Activated T-helper 1 cell treated with anti-CD3 and anti-CD28 coated beads, Interleukin-2, amount 50 U/mL, for 16 hours (primary cell): ENCODE data around the gene RASSF3.

Experiments used
- DNase-seq, 2 donors: peaks; one replicate each; pipeline ENCODE4 v3.0.0-alpha.2; 2020; ENCODE audit warnings: low read depth in 1 of 2, low spot score in 1 of 2

Gene RASSF3

DNA sequence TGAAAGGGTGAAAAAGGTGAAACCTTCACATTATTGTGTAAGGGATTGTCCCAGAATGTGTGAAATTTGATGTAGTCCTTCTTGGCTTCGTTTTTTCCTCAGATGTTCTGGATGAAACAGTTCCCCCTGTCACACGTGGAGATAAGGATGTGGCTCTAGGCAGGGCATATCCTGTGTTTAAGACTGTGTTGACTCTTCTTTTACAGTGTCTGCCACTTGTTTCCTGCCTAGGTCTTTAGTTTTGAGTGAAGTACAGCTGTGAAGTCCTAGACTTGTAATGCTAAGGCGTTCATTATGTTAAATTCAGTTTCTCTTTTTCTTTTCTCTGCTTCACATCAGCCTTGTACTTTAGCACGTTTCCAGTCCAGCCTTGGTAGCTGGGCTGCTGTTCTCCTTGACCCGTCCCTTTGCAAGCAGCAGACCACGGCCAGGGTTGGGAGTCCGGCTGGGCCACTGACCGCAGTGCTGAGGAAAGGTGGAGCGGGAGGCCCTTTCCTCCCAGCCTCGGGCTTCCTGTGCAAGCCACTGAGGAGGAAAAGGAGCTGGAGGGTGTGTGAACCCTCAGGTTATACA is 59.1 kb downstream of the RASSF3 start:
- peak in 1 of 2 donors; percentile 12 for DNase-seq

DNA sequence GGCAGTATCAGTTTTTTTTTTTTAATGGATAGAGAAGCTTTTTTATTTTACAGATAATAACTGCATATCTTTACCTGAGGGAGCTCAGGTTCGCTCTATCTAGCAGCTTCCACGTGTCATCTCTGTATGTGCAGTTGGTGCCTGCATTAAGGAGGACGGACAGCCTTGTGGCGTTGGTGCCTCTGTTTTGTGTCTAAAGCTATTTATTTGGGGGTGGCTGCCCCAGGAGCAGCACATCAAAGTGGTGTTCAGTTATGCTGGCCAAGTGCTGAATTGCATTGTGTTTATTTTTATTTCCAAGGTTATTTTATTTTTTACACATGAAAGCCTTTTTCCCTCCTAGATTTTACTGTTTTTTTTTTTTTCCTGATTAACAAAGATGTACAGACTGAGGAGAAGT is 59.7 kb downstream of the RASSF3 start:
- DNase-seq = no peak

DNA sequence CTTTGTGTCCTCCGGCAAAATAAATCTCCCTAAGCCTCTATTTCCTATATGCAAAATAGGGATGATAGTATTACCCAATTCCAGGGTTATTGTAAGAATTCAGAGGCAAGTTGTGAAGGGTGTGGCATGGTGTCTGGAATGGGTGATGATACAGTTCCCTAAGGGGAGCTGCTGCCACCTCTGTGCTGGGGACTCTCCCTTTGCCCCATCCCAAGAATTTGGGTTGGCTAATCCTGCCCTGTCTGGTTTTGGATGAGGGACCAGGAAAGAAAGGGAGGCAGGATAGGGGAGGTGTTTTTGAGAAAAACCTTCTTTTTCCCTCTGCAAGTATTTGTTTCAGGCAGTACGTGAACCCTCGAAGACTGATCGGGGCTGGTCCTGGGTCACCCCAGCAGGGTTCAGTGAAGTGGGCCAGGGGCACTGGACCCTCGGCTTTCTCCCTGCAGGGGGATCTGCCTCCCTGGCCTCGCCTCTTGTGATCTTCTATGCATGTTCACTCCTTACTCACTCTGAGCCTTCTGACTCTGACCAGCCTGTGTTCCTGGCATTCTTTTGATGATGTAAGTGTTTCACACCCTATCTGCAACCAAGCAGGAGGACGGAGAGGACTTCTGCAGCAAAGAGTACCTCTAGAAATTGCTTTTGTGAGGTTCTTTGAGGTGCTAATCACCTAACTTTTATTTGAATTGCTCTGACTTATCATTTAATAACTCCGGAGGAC is 60.8 kb downstream of the RASSF3 start:
- DNase-seq = no peak

DNA sequence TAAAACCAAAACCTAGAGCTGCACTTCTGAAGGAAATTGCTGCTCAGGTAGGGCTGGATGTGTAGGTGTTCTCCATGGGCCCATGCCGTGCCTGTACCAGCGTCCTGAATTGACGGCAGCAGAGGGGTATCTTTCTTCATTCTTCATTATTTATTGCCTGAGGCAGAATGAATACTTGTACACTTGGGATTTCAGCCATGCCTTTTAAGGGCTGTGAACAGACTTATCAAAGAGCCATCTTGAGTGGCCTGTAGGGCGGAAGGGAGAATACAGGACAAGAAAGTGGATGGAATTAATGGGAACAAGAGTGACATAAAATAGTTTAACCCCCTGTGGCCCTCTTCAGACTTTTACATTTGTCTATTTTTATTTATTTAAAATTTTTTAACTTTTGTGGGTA is 61.4 kb downstream of the RASSF3 start:
- DNase-seq = no peak

DNA sequence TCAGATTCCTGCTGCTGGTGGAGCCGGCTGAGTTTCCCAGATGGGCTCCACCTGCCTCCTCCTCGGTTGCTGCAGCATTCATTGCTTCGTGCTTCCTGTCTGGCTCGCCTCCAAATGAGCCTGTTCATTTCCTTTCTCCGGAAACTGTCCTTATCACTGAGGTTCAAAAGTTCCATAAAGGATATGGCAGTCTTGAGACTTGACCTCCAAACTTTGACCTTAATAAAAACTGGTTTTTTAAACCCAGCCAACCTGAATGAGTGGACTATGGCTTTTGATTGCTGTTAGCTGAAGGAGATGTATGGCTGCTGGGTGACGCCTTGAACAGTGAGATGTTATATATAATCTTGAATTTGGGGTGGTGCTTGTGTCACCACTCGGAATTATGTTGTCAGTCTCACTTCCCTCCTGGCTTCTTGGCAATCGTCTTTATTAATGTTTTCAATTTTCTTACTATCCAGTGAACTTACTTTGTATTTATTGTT is 62.7 kb downstream of the RASSF3 start:
- no peak for DNase-seq

DNA sequence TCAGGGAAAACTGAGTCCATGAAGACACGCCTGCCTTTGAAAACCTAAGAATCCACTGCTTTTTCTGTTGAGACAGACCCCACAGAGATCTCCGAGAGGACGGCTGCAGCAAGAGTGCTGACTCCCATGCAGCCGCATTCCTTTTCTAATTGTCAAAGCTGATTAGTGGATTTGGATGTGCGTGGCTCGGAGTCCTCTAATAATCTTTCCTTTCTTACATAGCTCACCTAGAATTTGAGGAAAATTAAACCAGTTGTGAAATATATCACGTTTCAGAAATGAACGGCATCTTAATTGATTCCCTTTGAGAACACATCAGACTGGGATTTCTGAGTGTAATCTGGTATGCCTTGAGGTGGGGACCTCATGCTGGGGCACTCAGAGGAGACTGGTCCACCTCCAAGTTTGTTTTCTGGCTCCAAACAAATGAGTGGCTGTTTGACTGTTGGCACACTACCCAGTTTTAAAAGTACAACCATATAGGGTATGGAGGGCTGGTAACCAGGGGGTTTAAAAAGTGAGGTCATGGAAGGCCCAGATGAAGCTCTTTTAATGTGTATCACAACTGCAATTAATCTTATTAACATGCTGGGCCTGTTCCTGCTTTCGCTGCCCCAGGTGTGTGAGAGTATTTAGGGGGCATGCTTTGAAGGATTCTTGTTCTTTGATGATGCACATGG is 63.3 kb downstream of the RASSF3 start:
- no peak for DNase-seq

DNA sequence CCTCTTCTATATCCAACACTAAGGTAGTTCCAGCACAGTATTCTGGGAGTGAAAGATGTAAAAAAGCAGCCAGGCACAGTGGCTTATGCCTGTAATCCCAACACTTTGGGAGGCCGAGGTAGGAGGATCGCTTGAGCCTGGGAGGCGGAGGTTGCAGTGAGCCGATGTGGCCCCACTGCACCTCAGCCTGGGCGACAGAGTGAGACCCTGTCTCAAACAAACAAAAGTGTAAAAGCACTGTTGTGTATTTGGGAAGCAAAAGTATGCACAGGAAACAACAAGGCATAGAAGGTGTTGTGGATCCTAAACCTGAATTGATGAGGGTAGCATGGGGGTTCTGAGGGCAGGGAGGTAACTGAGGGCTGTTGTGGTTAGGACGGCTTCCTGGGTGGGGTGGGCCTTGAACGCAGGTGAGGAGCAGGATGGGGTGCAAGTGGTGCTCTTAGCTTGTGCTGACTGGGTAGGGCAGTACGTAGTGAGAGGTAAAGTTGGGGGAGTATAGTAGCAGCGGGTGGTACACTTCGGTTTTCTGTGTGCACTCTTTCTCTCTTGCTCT is 64.2 kb downstream of the RASSF3 start:
- peak; percentile 19 to 43 for DNase-seq

DNA sequence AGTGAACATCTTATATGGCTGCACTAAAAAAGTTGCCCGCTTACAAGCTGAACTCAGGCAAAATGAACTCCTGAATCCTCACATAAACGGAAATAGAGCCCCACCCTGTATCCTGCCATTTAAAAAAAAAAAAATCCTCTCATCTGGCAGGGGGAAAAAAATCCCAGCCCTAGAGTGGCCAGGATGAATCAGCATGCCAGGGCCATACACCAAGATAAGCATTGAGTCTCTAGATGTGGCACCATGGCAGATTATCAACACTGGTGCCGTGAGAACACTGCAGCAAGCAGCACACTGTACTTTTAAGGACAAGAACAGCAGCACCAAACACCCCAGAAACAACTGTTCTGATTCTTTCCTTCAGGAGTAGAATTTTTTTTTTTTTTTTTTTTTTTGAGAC is 65.5 kb downstream of the RASSF3 start:
- DNase-seq = no peak

DNA sequence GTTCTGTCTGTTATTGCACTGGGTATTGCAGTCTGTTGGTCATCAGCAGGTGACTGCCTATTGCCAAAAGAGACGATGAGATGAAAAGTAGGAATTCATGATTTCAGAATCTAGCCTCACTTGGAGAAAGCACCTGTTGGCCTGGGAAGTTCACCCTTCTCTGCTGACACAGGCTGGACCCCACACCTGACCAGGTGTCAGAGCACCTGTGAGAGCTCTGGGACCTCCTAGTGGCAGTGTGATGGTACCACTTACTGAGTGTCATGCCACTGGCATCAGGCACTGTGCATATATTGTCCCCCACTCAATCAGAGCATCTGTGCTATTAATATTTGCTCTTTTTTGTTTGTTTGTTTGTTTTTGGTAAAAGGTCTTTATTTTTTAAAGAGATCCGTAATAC is 68.0 kb downstream of the RASSF3 start:
- DNase-seq = no peak

DNA sequence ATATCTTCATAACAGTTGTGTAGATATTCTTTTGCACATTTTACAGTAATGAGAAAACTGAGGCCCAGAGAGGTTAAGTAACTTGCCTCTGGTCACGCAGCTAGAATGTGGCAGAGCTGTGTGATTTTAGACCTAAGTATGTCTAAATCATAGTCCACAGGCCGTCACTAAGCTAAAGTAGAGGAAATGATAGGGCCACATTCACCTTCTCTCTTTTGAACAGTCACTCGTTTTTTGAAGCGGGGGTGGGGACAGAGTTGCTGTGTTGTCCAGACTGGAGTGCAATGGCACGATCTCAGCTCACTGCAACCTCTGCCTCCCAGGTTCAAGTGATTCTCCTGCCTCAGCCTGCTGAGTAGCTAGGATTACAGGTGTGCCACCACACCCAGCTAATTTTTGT is 68.5 kb downstream of the RASSF3 start:
- no peak for DNase-seq

DNA sequence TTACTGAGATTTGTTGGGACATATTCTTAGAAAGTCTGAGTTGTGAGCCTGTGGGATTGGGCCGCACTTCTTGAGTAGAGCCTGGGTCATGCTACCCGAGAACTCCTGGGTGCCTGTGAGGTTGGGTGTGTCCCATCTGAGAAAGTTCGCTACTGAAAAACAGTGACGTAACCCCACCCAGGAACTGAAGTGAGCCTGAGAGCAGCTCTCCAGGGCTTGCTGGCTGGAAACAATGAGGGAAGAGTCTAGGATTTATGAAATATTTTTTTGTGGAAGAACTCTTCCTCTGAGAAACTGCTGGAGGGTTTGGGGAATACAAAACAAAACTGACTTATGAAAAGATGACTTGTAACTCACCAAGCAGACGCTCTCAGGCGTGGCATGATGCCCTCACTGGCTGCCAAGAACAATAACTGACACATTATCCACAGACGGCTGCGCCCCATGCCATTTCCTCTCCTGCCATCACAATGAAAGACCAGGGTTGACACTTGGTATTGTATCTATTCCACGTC is 69.2 kb downstream of the RASSF3 start:
- peak; percentile 32 to 40 for DNase-seq

DNA sequence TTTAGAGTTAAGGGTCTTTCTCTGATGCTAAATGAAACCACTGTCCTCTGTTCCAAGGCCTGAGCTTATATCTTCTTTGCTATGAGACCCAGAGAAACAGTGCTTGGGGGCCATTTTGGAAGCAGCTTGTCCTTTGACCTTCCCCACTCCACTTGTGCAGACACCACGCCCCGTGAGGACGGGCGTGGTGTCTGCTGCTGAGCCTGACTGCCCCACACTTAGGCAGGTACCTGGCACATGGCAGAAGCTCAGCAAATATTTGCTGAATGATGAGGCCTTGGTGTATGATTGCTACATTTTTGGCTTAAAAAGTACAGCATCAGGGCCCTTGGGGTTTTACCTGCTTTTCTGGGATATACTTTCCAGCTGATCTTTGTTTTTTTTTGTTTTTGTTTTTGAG is 69.9 kb downstream of the RASSF3 start:
- no peak for DNase-seq

DNA sequence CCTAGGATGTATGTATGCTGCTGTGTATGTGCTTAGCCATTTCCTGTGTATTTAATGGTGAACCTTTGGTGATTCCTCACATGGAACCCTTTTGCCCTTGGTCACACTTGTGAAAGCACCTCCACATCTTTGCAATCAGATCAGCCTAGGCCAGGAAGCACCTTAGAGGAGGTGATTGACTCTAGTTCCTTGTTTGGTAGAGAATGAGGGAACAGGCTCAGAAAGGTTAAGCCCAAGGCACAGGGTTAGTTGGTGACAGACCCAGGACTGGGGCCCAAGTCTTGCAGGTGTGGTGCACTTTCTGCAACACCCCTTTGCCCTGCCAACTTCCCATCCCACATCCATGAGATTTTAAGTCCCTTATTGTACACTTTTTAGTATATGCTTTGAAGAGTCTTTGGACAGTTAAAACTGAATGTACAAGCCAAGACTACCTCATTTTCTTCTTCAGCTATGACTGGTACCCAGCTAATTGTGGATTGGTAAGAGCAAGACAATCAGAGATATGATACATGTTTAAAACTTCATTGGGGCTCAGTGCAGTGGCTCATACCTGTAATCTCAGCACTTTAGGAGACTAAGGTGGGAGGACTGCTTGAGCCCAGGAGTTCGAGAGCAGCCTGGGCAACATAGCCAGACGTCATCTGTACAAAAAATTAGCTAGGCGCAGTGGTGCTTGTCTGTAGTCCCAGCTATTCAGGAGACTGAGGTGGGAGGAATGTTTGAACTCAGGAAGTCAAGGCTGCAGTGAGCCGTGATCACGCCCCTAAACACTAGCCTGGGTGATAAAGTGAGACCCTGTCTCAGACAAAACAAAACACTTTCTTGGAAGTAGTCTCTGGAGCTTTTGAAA is 71.1 kb downstream of the RASSF3 start:
- DNase-seq = no peak

DNA sequence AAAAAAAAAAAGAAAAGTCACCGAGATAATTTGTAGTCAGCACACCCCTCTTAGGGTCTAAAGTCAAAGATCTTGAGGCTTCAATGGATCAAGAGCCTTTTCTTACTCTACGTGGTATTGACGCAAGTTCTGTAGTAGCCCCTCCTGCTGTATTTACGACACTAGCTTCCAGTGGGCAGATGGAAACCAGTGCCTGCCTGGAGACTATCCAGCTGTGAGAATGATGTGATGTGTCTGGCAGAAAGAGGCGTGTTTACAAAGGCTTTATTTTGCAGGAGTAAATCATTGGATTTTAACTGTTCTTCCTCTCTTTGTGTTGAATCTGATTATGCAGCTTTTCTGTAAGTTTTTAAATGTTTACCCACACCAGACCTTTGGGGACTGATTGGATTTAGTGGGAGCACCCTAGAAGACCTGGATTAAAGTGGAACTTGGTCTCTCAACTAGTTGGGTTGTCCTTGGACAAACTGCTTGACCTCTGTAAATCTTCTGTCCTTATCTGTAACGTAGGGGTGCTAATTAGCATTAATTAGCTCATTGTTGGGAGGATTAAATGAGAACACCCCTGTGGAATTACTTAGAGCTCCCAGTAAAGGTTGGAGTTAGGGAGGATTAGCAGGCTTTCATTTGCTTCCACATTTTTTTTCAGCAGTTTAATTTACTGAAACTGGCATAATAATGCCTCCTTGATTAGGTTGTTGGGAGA is 72.4 kb downstream of the RASSF3 start:
- DNase-seq = no peak

DNA sequence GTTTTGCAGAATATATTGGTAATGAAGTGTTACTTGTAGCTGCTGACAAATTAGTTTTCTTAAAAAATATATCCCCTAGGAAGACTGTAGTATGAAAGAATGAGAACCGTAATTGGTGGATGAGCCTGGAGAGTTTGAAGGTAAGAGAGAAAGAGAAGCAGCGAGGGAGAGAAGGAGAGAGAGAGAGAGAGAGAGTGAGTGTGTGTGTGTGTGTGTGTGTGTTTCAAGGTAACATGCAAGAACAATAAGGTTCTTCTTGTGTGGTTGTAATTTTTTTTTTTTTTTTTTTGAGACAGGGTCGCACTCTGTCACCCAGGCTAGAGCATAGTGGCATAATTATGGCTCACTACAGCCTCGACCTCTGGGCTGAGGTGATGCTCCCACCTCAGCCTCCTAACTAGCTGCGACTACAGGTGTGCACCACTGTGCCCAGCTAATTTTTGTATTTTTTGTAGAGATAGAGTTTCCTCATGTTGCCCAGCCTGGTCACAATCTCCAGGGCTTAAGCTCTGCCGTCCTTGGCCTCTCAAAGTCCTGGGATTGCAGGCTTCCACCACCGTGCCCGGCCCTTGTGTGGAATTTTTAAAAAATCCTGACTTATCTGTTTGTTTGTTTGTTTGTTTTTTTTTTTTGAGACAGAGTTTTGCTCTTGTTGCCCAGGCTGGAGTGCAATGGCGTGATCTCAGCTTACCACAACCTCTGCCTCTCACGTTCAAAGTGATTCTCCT is 73.7 kb downstream of the RASSF3 start:
- no peak for DNase-seq

DNA sequence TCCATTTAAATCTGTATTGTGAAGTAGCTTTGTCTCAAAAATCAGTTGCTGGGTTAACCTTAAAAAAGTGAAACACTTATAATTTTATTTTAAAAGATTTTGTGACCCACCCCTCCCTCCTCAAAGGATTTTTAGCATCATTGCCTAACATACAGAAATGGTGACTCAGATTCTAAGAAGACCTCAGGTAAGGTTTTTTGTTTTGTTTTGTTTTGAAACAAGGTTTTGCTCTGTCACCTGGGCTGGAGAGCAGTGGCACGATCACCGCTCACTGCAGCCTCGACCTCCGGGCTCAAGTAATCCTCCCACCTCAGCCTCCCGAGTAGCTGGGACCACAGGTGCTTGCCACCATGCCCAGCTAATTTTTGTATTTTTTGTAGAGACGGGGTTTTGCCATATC is 74.8 kb downstream of the RASSF3 start:
- DNase-seq = no peak

DNA sequence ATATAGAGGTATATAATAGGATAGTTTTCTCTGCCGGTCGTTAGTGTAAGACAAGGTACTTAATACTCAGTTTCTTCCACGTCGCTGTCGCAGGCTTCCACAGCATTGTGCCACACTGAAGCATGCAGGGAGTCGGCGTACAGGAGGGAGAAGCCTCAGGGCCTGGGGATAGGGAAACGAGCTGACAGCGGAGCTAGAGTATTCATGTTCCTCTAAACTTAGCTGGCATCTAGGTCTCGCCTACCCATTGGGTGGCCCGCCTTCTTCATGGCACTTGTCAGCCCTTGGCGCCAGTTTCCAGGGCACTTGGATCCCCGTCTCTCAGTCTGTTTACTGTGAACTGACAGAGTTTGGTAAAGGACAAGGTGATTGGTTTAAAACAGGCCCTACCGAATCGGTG is 75.3 kb downstream of the RASSF3 start:
- DNase-seq = no peak

DNA sequence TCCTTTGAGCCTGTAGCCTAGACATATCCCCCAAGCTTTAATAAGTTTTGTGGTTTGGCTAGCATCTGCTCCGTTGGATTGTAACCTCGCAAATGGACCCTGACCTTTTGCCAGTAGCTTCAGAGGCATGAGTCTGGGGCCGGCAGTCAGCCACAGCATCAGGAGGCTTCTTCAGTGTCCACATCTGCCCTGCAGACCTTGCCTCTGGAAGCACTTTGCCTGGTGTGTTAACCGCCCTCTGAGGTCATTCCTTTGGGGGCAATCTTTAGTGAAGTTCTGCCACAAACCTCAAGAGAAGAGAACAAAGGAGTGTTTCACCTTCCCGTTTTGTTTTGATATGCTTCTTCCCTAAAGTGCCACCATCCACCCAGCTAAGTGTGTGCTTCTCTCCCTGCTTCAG is 77.5 kb downstream of the RASSF3 start:
- no peak for DNase-seq

DNA sequence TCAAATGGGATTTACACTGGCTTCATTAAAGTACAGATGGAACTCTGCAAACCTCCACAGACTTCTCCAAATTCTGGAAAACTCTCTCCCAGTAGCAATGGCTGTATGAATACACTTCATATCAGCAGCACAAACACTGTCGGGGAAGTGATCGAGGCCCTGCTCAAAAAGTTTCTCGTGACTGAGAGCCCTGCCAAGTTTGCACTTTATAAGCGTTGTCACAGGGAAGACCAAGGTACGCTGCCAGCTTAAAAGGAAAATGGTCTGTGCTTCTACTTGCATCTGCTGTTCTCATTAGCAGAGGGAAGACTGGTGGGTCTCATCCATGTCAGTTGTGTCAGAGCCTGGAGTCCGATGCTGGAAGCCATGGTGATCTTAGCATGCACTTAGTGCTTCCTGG is 77.9 kb downstream of the RASSF3 start:
- DNase-seq = no peak

DNA sequence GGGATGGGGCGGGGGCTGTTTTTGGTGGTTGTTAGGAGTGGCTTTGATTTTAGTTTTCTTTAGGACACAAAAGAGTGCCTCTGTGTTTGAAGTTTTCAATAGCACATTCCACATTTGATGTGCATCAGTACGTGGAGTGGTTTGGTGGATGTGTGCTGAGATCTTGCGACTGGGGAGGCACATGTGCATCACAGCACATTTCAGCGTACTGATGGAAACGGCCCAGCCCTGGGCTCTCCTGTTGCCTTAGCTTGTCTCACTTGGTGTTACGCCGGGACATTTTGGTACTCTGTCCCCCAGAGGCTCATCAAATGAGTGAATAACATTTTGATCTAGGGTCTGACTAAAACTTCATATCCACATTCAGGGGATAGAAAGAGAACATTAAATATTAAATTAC is 78.4 kb downstream of the RASSF3 start:
- no peak for DNase-seq
